Keratinocyte (primary cell): ENCODE results near the gene MIEF1. TPM values are rescaled to one million over a fixed set of nuclear protein-coding genes. Genes with fewer than 3 reads are reported as not detected.

ENCODE experiments used
- DNase-seq: peaks from one replicate; pipeline ENCODE4 v3.0.0-alpha.2; 2011; ENCODE audit warnings: low read depth, missing footprints, low spot score
- FAIRE-seq: peaks from 2 replicates; lab custom pipeline; 2011; peaks lifted over from hg19 to GRCh38; lab: Jason Lieb, UNC
- H2AFZ ChIP-seq: 2 replicates; pipeline ENCODE4 v1.6.0; 2012; ENCODE audit warnings: low read length, control low read depth, inconsistent platforms; ENCODE audit not compliant: control insufficient read depth
- H3K27ac ChIP-seq: 2 replicates; pipeline ENCODE4 v1.5.1; 2011; ENCODE audit warnings: low read length; ENCODE audit not compliant: control insufficient read depth, insufficient read depth
- H3K27me3 ChIP-seq: 3 replicates; pipeline ENCODE4 v1.6.0; 2011; ENCODE audit warnings: low read length; ENCODE audit not compliant: control insufficient read depth, insufficient read depth; ENCODE audit errors: extremely low read depth
- H3K36me3 ChIP-seq, 2 experiments: 2 replicates in 1 of 2; 3 replicates in 1 of 2; pipeline ENCODE4 v1.5.1; 2011; ENCODE audit warnings: low read length in 2 of 2, mild to moderate bottlenecking in 1 of 2; ENCODE audit not compliant: control insufficient read depth in 2 of 2, insufficient read depth in 2 of 2; ENCODE audit errors: extremely low read depth in 1 of 2
- H3K4me1 ChIP-seq: 3 replicates; pipeline ENCODE4 v1.5.1; 2011; ENCODE audit warnings: low read length; ENCODE audit not compliant: control insufficient read depth, insufficient read depth; ENCODE audit errors: extremely low read depth
- H3K4me2 ChIP-seq: 3 replicates; pipeline ENCODE4 v1.6.0; 2011; ENCODE audit warnings: low read depth, low read length; ENCODE audit not compliant: control insufficient read depth, insufficient read depth; ENCODE audit errors: extremely low read depth
- H3K4me3 ChIP-seq, 3 experiments: fragments of 200-600 bp in 1 of 3; sonication (generic) in 1 of 3; 2 replicates in 2 of 3; 3 replicates in 1 of 3; pipeline ENCODE4 v1.5.1; 2011 to 2016; ENCODE audit warnings: low read length in 3 of 3, mild to moderate bottlenecking in 3 of 3, control low read depth in 2 of 3, inconsistent platforms in 1 of 3, low read depth in 1 of 3, mixed read lengths in 1 of 3, mixed run types in 1 of 3, moderate library complexity in 1 of 3; ENCODE audit not compliant: control insufficient read depth in 2 of 3, insufficient read depth in 2 of 3; ENCODE audit errors: extremely low read depth in 1 of 3
- H3K79me2 ChIP-seq: 2 replicates; pipeline ENCODE4 v1.6.0; 2012; ENCODE audit warnings: low read length; ENCODE audit not compliant: control insufficient read depth, insufficient read depth
- H3K9ac ChIP-seq: 3 replicates; pipeline ENCODE4 v1.6.0; 2011; ENCODE audit warnings: low read length; ENCODE audit not compliant: control insufficient read depth, insufficient read depth; ENCODE audit errors: extremely low read depth
- H3K9me1 ChIP-seq: 3 replicates; pipeline ENCODE4 v1.6.0; 2011; ENCODE audit warnings: low read length; ENCODE audit not compliant: control insufficient read depth, insufficient read depth; ENCODE audit errors: extremely low read depth
- H3K9me3 ChIP-seq: 2 replicates; pipeline ENCODE4 v1.5.1; 2012; ENCODE audit warnings: low read depth, low read length; ENCODE audit not compliant: control insufficient read depth
- H4K20me1 ChIP-seq: 3 replicates; pipeline ENCODE4 v1.6.0; 2011; ENCODE audit warnings: low read length; ENCODE audit not compliant: control insufficient read depth, insufficient read depth; ENCODE audit errors: extremely low read depth
- CTCF ChIP-seq, 3 experiments: IDR thresholded peaks in 1 of 3; conservative IDR thresholded peaks in 1 of 3; optimal IDR thresholded peaks in 1 of 3; 2 replicates in 2 of 3; 3 replicates in 1 of 3; pipeline versions ENCODE3 to v1.5.1; 2011; ENCODE audit warnings: low read length in 3 of 3, mild to moderate bottlenecking in 3 of 3, moderate library complexity in 2 of 3, control low read depth in 1 of 3, inconsistent platforms in 1 of 3; ENCODE audit not compliant: insufficient read depth in 2 of 3; ENCODE audit errors: extremely low read depth in 1 of 3
- EZH2 ChIP-seq: IDR thresholded peaks from one replicate; pipeline ENCODE4 v1.6.1; 2012; ENCODE audit warnings: inconsistent platforms, mild to moderate bottlenecking, low read length, moderate library complexity
- dilution Hi-C: fragments of 300-500 bp; cut with MboI; formaldehyde crosslinking; loops from one replicate; pipeline ENCODE4 v1.7.0; 2020; ENCODE audit warnings: low sequenced_read_pairs; ENCODE audit not compliant: extremely low pct_ligation_motif_present
- polyA plus RNA-seq, 5 experiments: library from polyadenylated mRNA; depleted of rRNA in 3 of 5; stranded (reverse) in 3 of 5; stranded (forward) in 1 of 5; unstranded in 1 of 5; fragments of >200 nt; gene quantifications; 1 replicate in 1 of 5; 2 replicates in 3 of 5; 3 replicates in 1 of 5; pipeline versions ENCODE4 v1.2.1 to v1.2.3, GENCODE V29; 2011 to 2012; ENCODE audit warnings: missing spikeins in 2 of 5, low read depth in 1 of 5, low replicate concordance in 1 of 5

Gene MIEF1
- polyA plus RNA-seq, 1 donor (not counting 4 experiments of a cell fraction or from before 2014, with no cell fraction given): 18.4 TPM

- Histone ChIP-seq H3K27me3 (peaks cover 44% of the 10 kb centered on the region), H4K20me1 (no peaks in the 10 kb centered on the region), H3K36me3 (no peaks in the 10 kb centered on the region), H3K4me2 (no peak within 1 kb of the TSS), H3K4me3 (no peak within 1 kb of the TSS), H3K9me1 (no peaks in the 10 kb centered on the region), H2AFZ (no peak within 1 kb of the TSS), H3K27ac (no peak within 1 kb of the TSS), H3K9ac (no peak within 1 kb of the TSS), H3K9me3 (no peaks in the 10 kb centered on the region), H3K79me2 (no peaks in the 10 kb centered on the region), H3K4me1 (no peaks in the 10 kb centered on the region)
- FAIRE-seq: no peak
- dilution Hi-C loops: no loop called here
- TF ChIP-seq EZH2 (peak; percentile 100), CTCF (optimal IDR thresholded peaks at IDR 0.05 in 1 of 3, IDR thresholded peaks at IDR 0.05 in 1 of 3, conservative IDR thresholded peaks at IDR 0.05 in 1 of 3; ENCODE audit: extremely low read depth in 1 of 3, insufficient read depth in 2 of 3, low read length in 3 of 3) (no peak)
- no peak for DNase-seq
Measured at GRCh38 chr22:39456522-39457197, 45.4 kb upstream of the MIEF1 start, which contains the start of gene MGAT3. Gene MGAT3 (plus strand): TSS chr22:39457012. CDS start chr22:39487348, 30,336 bp downstream.

- Histone ChIP-seq H3K4me3 (no peak overlapping the region), H3K9me3 (no peaks in the 10 kb centered on the region), H3K4me2 (no peak overlapping the region), H3K9me1 (no peaks in the 10 kb centered on the region), H3K79me2 (no peaks in the 10 kb centered on the region), H3K27me3 (peaks cover 44% of the 10 kb centered on the region), H4K20me1 (no peaks in the 10 kb centered on the region), H3K4me1 (no peaks in the 10 kb centered on the region), H3K9ac (no peak overlapping the region), H3K27ac (no peak overlapping the region), H2AFZ (no peak overlapping the region), H3K36me3 (no peaks in the 10 kb centered on the region)
- no peak for FAIRE-seq
- TF ChIP-seq EZH2 (no peak), CTCF (optimal IDR thresholded peaks at IDR 0.05 in 1 of 3, IDR thresholded peaks at IDR 0.05 in 1 of 3, conservative IDR thresholded peaks at IDR 0.05 in 1 of 3; ENCODE audit: extremely low read depth in 1 of 3, insufficient read depth in 2 of 3, low read length in 3 of 3) (no peak)
- DNase-seq: no peak
- dilution Hi-C loops: no loop called here
Measured at GRCh38 chr22:39457198-39457555, 44.9 kb upstream of the MIEF1 start.
